ENCODE results near the gene COL5A1. TPM values are rescaled to one million over a fixed set of nuclear protein-coding genes. Genes with fewer than 3 reads are reported as not detected.

The COL5A1 gene
- total and polyA plus RNA-seq, 2 experiments from 2014 or later, result 2.5 to 13.1 TPM

- H3F3A ChIP-seq (replicated peaks; ENCODE audit: low read depth), result no peaks in the 10 kb centered on the region
- no peaks in the 10 kb centered on the region for H3K27me3 ChIP-seq (ENCODE audit: insufficient read depth)
- H3K4me1 ChIP-seq (ENCODE audit: insufficient read depth), result no peaks in the 10 kb centered on the region
- H3K9me2 ChIP-seq (ENCODE audit: insufficient read depth), result no peaks in the 10 kb centered on the region
- Mint-ChIP-seq H3K36me3 (ENCODE audit: low read depth) (peaks cover 18% of the 10 kb centered on the region), H3K27me3 (ENCODE audit: insufficient read depth, low read depth, poor library complexity) (peaks cover 2% of the 10 kb centered on the region), H3K4me1 (no peaks in the 10 kb centered on the region), H3K9me3 (peaks cover 21% of the 10 kb centered on the region), H3K27ac (no peak overlapping the region), H3K4me3 (no peak overlapping the region)
- no peak for DNase-seq (ENCODE audit: low spot score)
- no peaks in the 10 kb centered on the region for H4K20me1 ChIP-seq (replicated peaks; ENCODE audit: insufficient read depth)
- no peak overlapping the region for H3K27ac ChIP-seq (ENCODE audit: low read depth)
- H3K79me2 ChIP-seq (replicated peaks; ENCODE audit: insufficient read depth), result no peaks in the 10 kb centered on the region
- no peak overlapping the region for H3K4me2 ChIP-seq
- ATAC-seq, result no peak
- no peaks in the 10 kb centered on the region for H3K36me3 ChIP-seq (ENCODE audit: insufficient read depth)
- H2AFZ ChIP-seq, result no peak overlapping the region
- TF ChIP-seq NANOG (IDR thresholded peaks at IDR 0.05; ENCODE audit: borderline replicate concordance) (no peak), ZNF114 (CRISPR knock-in tag; IDR thresholded peaks at IDR 0.05) (no peak), ZNF331 (CRISPR knock-in tag; IDR thresholded peaks at IDR 0.05; ENCODE audit: low read depth) (no peak), CTCF (conservative IDR thresholded peaks at IDR 0.05; ENCODE audit: low read depth in 2 of 2) (no peak), EZH2 (IDR thresholded peaks at IDR 0.05; ENCODE audit: low read depth, unreplicated experiment) (no peak), ZNF462 (CRISPR knock-in tag; IDR thresholded peaks at IDR 0.05) (no peak), REST (IDR thresholded peaks at IDR 0.05; ENCODE audit: unreplicated experiment) (no peak), EZH2phosphoT487 (IDR thresholded peaks at IDR 0.05; ENCODE audit: unreplicated experiment) (no peak), STAT1 (IDR thresholded peaks at IDR 0.05; ENCODE audit: unreplicated experiment) (no peak), JUNB (IDR thresholded peaks at IDR 0.05; ENCODE audit: unreplicated experiment) (no peak), CREB1 (CRISPR knock-in tag; IDR thresholded peaks at IDR 0.05; ENCODE audit: low read depth) (no peak), ETS1 (IDR thresholded peaks at IDR 0.05) (no peak), POLR2AphosphoS5 (IDR thresholded peaks at IDR 0.05; ENCODE audit: low read depth) (no peak)
- H3K4me3 ChIP-seq, result no peak overlapping the region
Measured at GRCh38 chr9:134710271-134710540, 68.6 kb downstream of the COL5A1 start.

All from GM23338 (cell line).